ENCODE data around the gene KIAA1671.

Gene KIAA1671

GRCh38 chr22:25027959-25028840 is 75.7 kb downstream of the KIAA1671 start:
- peaks cover 18% of the 10 kb centered on the region for H3K36me3 Mint-ChIP-seq (ENCODE audit: low read depth)
- peak; percentile 66 for DNase-seq
- H3K27me3 Mint-ChIP-seq (ENCODE audit: low read depth, poor library complexity) = peaks cover 4% of the 10 kb centered on the region
- H3K27ac Mint-ChIP-seq = peak overlapping the region; percentile 79
- H3K9me3 Mint-ChIP-seq = no peaks in the 10 kb centered on the region
- TF ChIP-seq CTCF (IDR thresholded peaks at IDR 0.05) = peak; percentile 41
- peaks cover 42% of the 10 kb centered on the region for H3K4me1 Mint-ChIP-seq
- H3K4me3 Mint-ChIP-seq = no peak overlapping the region

- Mint-ChIP-seq H3K4me3 (no peak overlapping the region), H3K9me3 (no peaks in the 10 kb centered on the region)
These were observed 76.3 kb downstream of the KIAA1671 start for GRCh38 chr22:25028841-25029141.

DNA sequence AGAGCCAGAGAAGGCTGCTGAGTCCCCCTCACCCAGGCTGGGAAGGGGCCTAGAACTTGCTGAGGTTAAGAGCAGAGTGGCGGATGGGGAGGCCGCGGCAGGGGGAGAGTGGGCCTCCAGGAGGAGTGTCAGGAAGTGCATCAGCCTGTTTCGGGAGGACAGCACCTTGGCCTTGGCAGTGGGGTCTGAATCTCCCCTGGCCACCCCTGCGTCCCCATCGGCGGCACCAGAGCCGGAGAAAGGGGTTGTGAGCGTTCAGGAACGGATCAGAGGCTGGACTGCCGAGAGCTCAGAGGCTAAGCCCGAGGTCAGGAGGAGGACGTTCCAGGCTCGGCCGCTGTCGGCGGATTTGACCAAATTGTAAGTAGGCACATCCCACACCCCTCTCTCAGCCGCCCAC is 76.7 kb downstream of the KIAA1671 start:
- Mint-ChIP-seq H3K27me3 (ENCODE audit: low read depth, poor library complexity) (peaks cover 4% of the 10 kb centered on the region), H3K36me3 (ENCODE audit: low read depth) (peaks cover 25% of the 10 kb centered on the region), H3K27ac (no peak overlapping the region), H3K9me3 (no peaks in the 10 kb centered on the region), H3K4me3 (no peak overlapping the region), H3K4me1 (peaks cover 38% of the 10 kb centered on the region)
- no peak for DNase-seq
- TF ChIP-seq CTCF (IDR thresholded peaks at IDR 0.05) = no peak

More at GRCh38 chr22:25028841-25029141, 76.3 kb downstream of the KIAA1671 start:
- peaks cover 4% of the 10 kb centered on the region for H3K27me3 Mint-ChIP-seq (ENCODE audit: low read depth, poor library complexity)
- H3K4me1 Mint-ChIP-seq = peaks cover 42% of the 10 kb centered on the region
- TF ChIP-seq CTCF (IDR thresholded peaks at IDR 0.05) = no peak
- no peak for DNase-seq
- H3K27ac Mint-ChIP-seq = no peak overlapping the region
- peaks cover 21% of the 10 kb centered on the region for H3K36me3 Mint-ChIP-seq (ENCODE audit: low read depth)

DNA sequence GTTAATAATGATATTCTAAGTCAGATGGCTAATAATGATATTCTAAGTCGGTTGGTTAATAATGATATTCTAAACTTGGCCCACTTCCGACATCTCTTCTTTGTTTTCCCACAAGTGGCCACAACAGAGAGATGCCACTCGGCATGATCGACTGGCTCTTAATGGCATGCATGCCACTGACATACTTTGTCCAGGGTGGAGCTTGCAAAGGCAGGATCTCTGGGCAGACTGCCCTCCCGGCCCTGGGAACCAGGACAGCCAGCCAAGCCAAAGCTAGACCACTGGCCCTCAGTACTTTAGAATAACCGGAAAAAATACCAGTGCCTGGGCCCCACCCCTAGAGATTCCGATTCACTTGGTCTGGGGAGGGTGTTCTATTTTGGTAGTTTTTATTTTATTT is 78.1 kb downstream of the KIAA1671 start:
- Mint-ChIP-seq H3K4me1 (peaks cover 24% of the 10 kb centered on the region), H3K36me3 (ENCODE audit: low read depth) (peaks cover 33% of the 10 kb centered on the region), H3K4me3 (no peak overlapping the region), H3K27me3 (ENCODE audit: low read depth, poor library complexity) (peaks cover 4% of the 10 kb centered on the region), H3K27ac (no peak overlapping the region), H3K9me3 (no peaks in the 10 kb centered on the region)
- DNase-seq = no peak
- TF ChIP-seq CTCF (IDR thresholded peaks at IDR 0.05) = no peak

DNA sequence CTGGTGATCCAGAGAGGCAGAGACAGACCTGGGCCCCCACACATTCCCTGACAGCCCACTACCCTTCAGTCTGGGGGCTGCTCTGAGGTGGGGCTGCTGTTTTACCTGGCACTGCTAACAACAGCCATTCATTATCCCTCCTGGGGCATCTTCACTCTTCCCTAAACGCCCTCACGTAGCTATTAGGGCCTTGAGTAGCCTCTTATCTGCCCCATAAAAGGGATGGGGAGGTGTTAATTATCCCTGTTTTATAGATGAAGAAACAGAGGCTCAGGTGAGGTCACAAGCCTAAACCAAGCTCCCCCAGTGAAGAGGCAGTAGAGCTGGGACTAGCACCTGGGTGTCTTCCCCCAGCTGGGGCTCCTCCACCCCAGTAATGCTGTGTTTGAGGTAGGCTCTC is 79.5 kb downstream of the KIAA1671 start:
- peaks cover 4% of the 10 kb centered on the region for H3K27me3 Mint-ChIP-seq (ENCODE audit: low read depth, poor library complexity)

More for the DNA sequence above, 79.5 kb downstream of the KIAA1671 start:
- DNase-seq = no peak
- H3K36me3 Mint-ChIP-seq (ENCODE audit: low read depth) = peaks cover 35% of the 10 kb centered on the region
- H3K4me1 Mint-ChIP-seq = peaks cover 10% of the 10 kb centered on the region
- H3K4me3 Mint-ChIP-seq = no peak overlapping the region
- H3K9me3 Mint-ChIP-seq = no peaks in the 10 kb centered on the region
- no peak overlapping the region for H3K27ac Mint-ChIP-seq
- TF ChIP-seq CTCF (IDR thresholded peaks at IDR 0.05) = no peak

Data from nephron progenitor cell (in vitro differentiated cells).